OCI-LY7 (cell line): ENCODE measurements around the gene RDH5. TPM values are rescaled to one million over a fixed set of nuclear protein-coding genes. Genes with fewer than 3 reads are reported as not detected.

ENCODE experiments used
- BruUV-seq: library from RNA; stranded (reverse); fragments of 400-500 nt; replicated peaks from 2 replicates; lab custom pipeline; 2021; lab: Mats Ljungman, UMichigan
- CTCF ChIA-PET: fragments of 300-600 bp; sonication (Branson Sonifier 250); formaldehyde crosslinking; loops from one replicate; lab custom pipeline; 2022; ENCODE audit warnings: antibody characterized with exemption; ENCODE audit not compliant: unreplicated experiment; lab: Charles Lee
- POLR2A ChIA-PET: fragments of 300-600 bp; sonication (Branson Sonifier 250); formaldehyde crosslinking; loops from one replicate; lab custom pipeline; 2022; ENCODE audit warnings: antibody characterized with exemption; lab: Charles Lee
- DNase-seq: peaks from one replicate; pipeline ENCODE4 v3.0.0-alpha.2; 2015; ENCODE audit warnings: low spot score
- H2AFZ ChIP-seq: fragments of 200-600 bp; sonication (generic), shearing (Covaris generic); 2 replicates; pipeline ENCODE4 v1.6.1; 2014; ENCODE audit warnings: mild to moderate bottlenecking, antibody characterized with exemption, low read length, moderate library complexity
- H3K27ac ChIP-seq: fragments of 200-600 bp; sonication (generic); 2 replicates; pipeline ENCODE4 v1.5.1; 2014; ENCODE audit warnings: mixed run types, low read depth, mild to moderate bottlenecking, moderate library complexity, low read length, inconsistent platforms; ENCODE audit not compliant: poor library complexity, severe bottlenecking
- H3K36me3 ChIP-seq: fragments of 200-600 bp; sonication (generic); 2 replicates; pipeline ENCODE4 v1.6.1; 2014; ENCODE audit warnings: mild to moderate bottlenecking, antibody characterized with exemption, low read length, moderate library complexity, mixed read lengths; ENCODE audit not compliant: insufficient read depth
- H3K4me1 ChIP-seq: fragments of 200-600 bp; sonication (generic); 2 replicates; pipeline ENCODE4 v1.5.1; 2014; ENCODE audit warnings: mild to moderate bottlenecking, low read length; ENCODE audit not compliant: insufficient read depth, poor library complexity, severe bottlenecking
- H3K4me2 ChIP-seq: fragments of 200-600 bp; sonication (generic); 2 replicates; pipeline ENCODE4 v1.6.1; 2014; ENCODE audit warnings: mild to moderate bottlenecking, low read length
- H3K4me3 ChIP-seq: fragments of 200-600 bp; sonication (generic); 2 replicates; pipeline ENCODE4 v1.5.1; 2014; ENCODE audit warnings: mild to moderate bottlenecking, low read depth, low read length; ENCODE audit not compliant: poor library complexity, severe bottlenecking
- H3K79me2 ChIP-seq: fragments of 200-600 bp; sonication (generic); 2 replicates; pipeline ENCODE4 v1.6.1; 2016; ENCODE audit warnings: low read depth, mild to moderate bottlenecking, low read length, moderate library complexity, mixed read lengths; ENCODE audit not compliant: insufficient read depth
- H3K9me2 ChIP-seq: fragments of 200-600 bp; sonication (generic); 2 replicates; pipeline ENCODE4 v1.6.1; 2016; ENCODE audit warnings: mild to moderate bottlenecking, low read length, mixed read lengths; ENCODE audit not compliant: insufficient read depth
- H3K9me3 ChIP-seq: fragments of 200-600 bp; sonication (generic); 2 replicates; pipeline ENCODE4 v1.6.1; 2014; ENCODE audit warnings: mild to moderate bottlenecking, mixed run types, low read length, mixed read lengths
- H4K20me1 ChIP-seq: fragments of 200-600 bp; sonication (generic); 2 replicates; pipeline ENCODE4 v1.6.1; 2014; ENCODE audit warnings: mild to moderate bottlenecking, antibody characterized with exemption, low read length, moderate library complexity, mixed read lengths; ENCODE audit not compliant: insufficient read depth
- EZH2phosphoT487 ChIP-seq: fragments of 200-600 bp; sonication (generic); IDR thresholded peaks from 2 replicates; pipeline ENCODE4 v1.6.1; 2018; ENCODE audit warnings: low read depth, borderline replicate concordance, mild to moderate bottlenecking, mixed run types, antibody characterized with exemption, low read length, moderate library complexity, mixed read lengths
- intact Hi-C: fragments of 100-400 bp; cut with micrococcal nuclease; formaldehyde crosslinking; loops from one replicate; pipeline ENCODE4 v1.10.0; 2022; ENCODE audit not compliant: unreplicated experiment
- total RNA-seq, 2 experiments: library from RNA; depleted of rRNA in 1 of 2; stranded (reverse); fragments of >200 nt in 1 of 2; shearing (Covaris generic) in 1 of 2; gene quantifications; 2 replicates each; pipeline ENCODE4 v1.2.3, GENCODE V29; 2014 to 2022
- TF ChIP-seq, protein P1 (sequence below): fragments of 200-600 bp; sonication (generic); conservative IDR thresholded peaks from 2 replicates; pipeline ENCODE4 v1.5.1; 2014; ENCODE audit warnings: mild to moderate bottlenecking, antibody characterized with exemption, low read length, moderate library complexity, mixed read lengths

RDH5 gene
- total RNA-seq, 2 experiments from 2014 or later = 6.2 to 20.1 TPM

- intact Hi-C loops = no loop called here
- BruUV-seq = no TSS peak
- Histone ChIP-seq H3K27ac (peak overlapping the region; percentile 67), H4K20me1 (no peaks in the 10 kb centered on the region), H3K9me2 (no peaks in the 10 kb centered on the region), H2AFZ (peak overlapping the region; percentile 87; the same call in 1 of the 2 replicates), H3K4me1 (peaks cover 29% of the 10 kb centered on the region), H3K4me3 (peak overlapping the region; percentile 77), H3K9me3 (no peaks in the 10 kb centered on the region), H3K36me3 (peaks cover 31% of the 10 kb centered on the region; the same call in 1 of the 2 replicates), H3K79me2 (peaks cover 8% of the 10 kb centered on the region; the same call in 1 of the 2 replicates), H3K4me2 (peak overlapping the region; percentile 91)
- TF ChIP-seq, protein P1, sequence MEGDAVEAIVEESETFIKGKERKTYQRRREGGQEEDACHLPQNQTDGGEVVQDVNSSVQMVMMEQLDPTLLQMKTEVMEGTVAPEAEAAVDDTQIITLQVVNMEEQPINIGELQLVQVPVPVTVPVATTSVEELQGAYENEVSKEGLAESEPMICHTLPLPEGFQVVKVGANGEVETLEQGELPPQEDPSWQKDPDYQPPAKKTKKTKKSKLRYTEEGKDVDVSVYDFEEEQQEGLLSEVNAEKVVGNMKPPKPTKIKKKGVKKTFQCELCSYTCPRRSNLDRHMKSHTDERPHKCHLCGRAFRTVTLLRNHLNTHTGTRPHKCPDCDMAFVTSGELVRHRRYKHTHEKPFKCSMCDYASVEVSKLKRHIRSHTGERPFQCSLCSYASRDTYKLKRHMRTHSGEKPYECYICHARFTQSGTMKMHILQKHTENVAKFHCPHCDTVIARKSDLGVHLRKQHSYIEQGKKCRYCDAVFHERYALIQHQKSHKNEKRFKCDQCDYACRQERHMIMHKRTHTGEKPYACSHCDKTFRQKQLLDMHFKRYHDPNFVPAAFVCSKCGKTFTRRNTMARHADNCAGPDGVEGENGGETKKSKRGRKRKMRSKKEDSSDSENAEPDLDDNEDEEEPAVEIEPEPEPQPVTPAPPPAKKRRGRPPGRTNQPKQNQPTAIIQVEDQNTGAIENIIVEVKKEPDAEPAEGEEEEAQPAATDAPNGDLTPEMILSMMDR = no peak
- peak; percentile 59 for DNase-seq
- CTCF ChIA-PET = interaction anchor here (2.0 kb wide), 1 partner anchor 11 kb away, joined by 19 read pairs; no protein-coding TSS in a partner anchor
- POLR2A ChIA-PET = interaction anchor here (0.7 to 2.3 kb wide), 4 partner anchors 10 to 923 kb away, joined by 3 to 16 read pairs (median 8); no protein-coding TSS in a partner anchor
Observed at GRCh38 chr12:55728186-55728938, 8.2 kb downstream of the RDH5 start.

DNA sequence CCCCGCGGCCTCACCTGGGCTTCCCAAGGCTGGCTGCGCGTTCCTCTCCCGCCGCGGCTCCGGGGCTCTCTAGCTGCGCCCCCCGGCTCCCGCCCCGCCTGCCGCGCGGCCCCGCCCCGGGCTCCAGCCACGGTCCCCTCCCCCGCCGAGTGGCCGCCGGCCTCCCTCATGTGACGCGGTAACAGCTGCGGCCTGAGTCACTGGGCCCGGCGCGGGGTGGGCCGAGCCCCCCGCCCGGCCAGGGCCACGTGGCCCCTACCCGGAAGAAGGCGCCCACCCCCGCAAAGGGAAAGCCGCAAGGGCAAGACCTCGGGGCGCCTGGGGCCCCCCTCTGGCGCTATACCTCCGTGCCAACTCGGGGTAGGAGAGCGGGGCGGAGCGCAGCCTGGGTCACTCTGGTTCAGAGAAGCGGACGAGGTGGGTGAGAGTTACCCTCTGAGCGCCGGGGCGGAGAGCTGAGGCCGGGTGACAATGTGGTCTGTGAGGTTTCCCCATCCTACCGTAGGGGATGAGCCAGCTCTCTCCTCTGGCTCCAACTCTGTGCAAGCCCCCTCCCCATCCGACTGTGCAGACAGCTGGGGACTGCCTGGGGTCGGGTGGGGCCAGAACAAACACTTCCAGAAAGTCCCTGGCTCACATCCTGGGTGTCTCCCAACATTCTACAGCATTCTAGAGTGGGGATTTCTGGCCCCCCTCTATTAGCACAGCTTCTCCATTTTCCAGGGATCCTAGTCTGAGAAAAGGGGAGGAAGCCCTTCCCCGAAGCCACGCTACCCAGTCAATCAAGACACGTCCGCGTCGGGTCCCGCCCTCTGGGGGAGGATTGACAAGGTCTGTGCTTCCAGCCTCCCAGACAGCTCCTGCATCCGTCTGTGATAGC, 9.0 kb downstream of the RDH5 start, which contains the start of gene CD63:
CD63 (minus strand) TSS at position 71 of the 880 bp plus-strand sequence. CDS start 668 bp downstream, outside the sequence.
- Histone ChIP-seq H3K36me3 (peaks cover 26% of the 10 kb centered on the region; the same call in 1 of the 2 replicates), H3K9me3 (no peaks in the 10 kb centered on the region), H3K27ac (peak within 1 kb of the TSS; percentile 67), H4K20me1 (no peaks in the 10 kb centered on the region), H3K4me2 (peak within 1 kb of the TSS; percentile 91), H3K4me1 (peaks cover 29% of the 10 kb centered on the region), H3K9me2 (no peaks in the 10 kb centered on the region), H3K79me2 (peaks cover 8% of the 10 kb centered on the region; the same call in 1 of the 2 replicates), H3K4me3 (peak within 1 kb of the TSS; percentile 77), H2AFZ (peak within 1 kb of the TSS; percentile 87; the same call in 1 of the 2 replicates)
- POLR2A ChIA-PET = interaction anchor here (0.7 to 2.3 kb wide), 10 partner anchors 9 to 922 kb away, joined by 3 to 16 read pairs (median 4); partner anchors contain the start of genes BLOC1S1, ORMDL2 and SARNP
- TF ChIP-seq, protein P1 = 0 out of 2 replicates have a peak, but pooled peaks have one; percentile 16
- TF ChIP-seq EZH2phosphoT487 = no peak
- DNase-seq = peak; percentile 75
- intact Hi-C loops = loop anchor here (1.0 kb wide), 1 partner anchor 13 kb away; the partner anchor contains the start of gene BLOC1S1
- BruUV-seq = no TSS peak
- CTCF ChIA-PET = interaction anchor here (0.6 to 2.0 kb wide), 5 partner anchors 10 to 55 kb away, joined by 3 to 19 read pairs (median 3); partner anchors contain the start of gene BLOC1S1
